Lung (tissue), 12 donors: ENCODE measurements around the gene IL11RA. TPM values are rescaled to one million over a fixed set of nuclear protein-coding genes. Genes with fewer than 3 reads are reported as not detected.

Experiments
- ATAC-seq: fragments of 200-7000 bp; cut with Tn5 transposase; one replicate; pipeline ENCODE4 v1.9.1; 2020; ENCODE audit warnings: moderate number of reproducible peaks; ENCODE audit not compliant: insufficient read depth, low FRiP score
- DNase-seq, 3 donors: peaks; one replicate each; pipeline ENCODE4 v3.0.0-alpha.2; 2013 to 2017
- H3K27ac ChIP-seq, 2 donors: one replicate each; pipeline ENCODE4 v1.5.1; 2013; ENCODE audit warnings: mild to moderate bottlenecking in 2 of 2, moderate library complexity in 2 of 2, control low read depth in 1 of 2, inconsistent platforms in 1 of 2, low read depth in 1 of 2, low read length in 1 of 2
- H3K27me3 ChIP-seq, 3 donors: one replicate each; pipeline ENCODE4 v1.5.1; 2013; ENCODE audit warnings: low read length in 2 of 3; ENCODE audit not compliant: control insufficient read depth in 3 of 3, insufficient read depth in 3 of 3
- H3K36me3 ChIP-seq, 4 donors: one replicate each; pipeline ENCODE4 v1.5.1; 2013; ENCODE audit warnings: low read length in 4 of 4, mild to moderate bottlenecking in 1 of 4, moderate library complexity in 1 of 4; ENCODE audit not compliant: control insufficient read depth in 4 of 4, insufficient read depth in 4 of 4
- H3K4me1 ChIP-seq, 5 donors: one replicate each; pipeline ENCODE4 v1.5.1; 2013; ENCODE audit warnings: low read length in 5 of 5, mild to moderate bottlenecking in 2 of 5, moderate library complexity in 1 of 5; ENCODE audit not compliant: control insufficient read depth in 5 of 5, insufficient read depth in 5 of 5
- H3K4me3 ChIP-seq: one replicate; pipeline ENCODE4 v1.5.1; 2013; ENCODE audit warnings: mild to moderate bottlenecking, control low read depth, moderate library complexity
- H3K9ac ChIP-seq, 2 donors: one replicate each; pipeline ENCODE4 v1.5.1; 2013; ENCODE audit warnings: low read length in 2 of 2, control low read depth in 1 of 2; ENCODE audit not compliant: insufficient read depth in 1 of 2
- H3K9me3 ChIP-seq, 4 donors: one replicate each; pipeline ENCODE4 v1.5.1; 2013; ENCODE audit warnings: low read length in 3 of 4, mild to moderate bottlenecking in 1 of 4, moderate library complexity in 1 of 4; ENCODE audit not compliant: control insufficient read depth in 4 of 4, insufficient read depth in 3 of 4
- WGBS, 2 donors: extraction: QIAGEN DNeasy Blood & Tissue Kit; methylation state at CpG; one replicate each; pipeline ENCODE4 v1.1.7; 2013; 5-methylcytosine and 5-hydroxymethylcytosine counted together
- polyA plus RNA-seq, 2 donors: library from polyadenylated mRNA; stranded (reverse); fragments of 200-250 nt; gene quantifications; one replicate each; pipeline ENCODE4 v1.2.1, GENCODE V29; 2013
- total RNA-seq, 2 donors: library from RNA; depleted of rRNA in 1 of 2; stranded (reverse); fragments of >200 nt in 1 of 2; gene quantifications; one replicate each; pipeline ENCODE4 v1.2.1, GENCODE V29; 2014 to 2021
- TF ChIP-seq, protein P1 (sequence below): IDR thresholded peaks from 2 replicates; pipeline ENCODE4 v1.5.1; 2012; ENCODE audit warnings: mild to moderate bottlenecking; ENCODE audit errors: control extremely low read depth, extremely low read depth
- donor health status: control.
- donor health status: control.
- donor health status: Bipolar disorder and iron deficiency.
- donor health status: healthy.
- donor health status: DM: yes; HTN: yes; CAD: no.

IL11RA gene
- total and polyA plus RNA-seq, 4 donors: 5.5 to 30.5 (median 12.6) TPM

DNA sequence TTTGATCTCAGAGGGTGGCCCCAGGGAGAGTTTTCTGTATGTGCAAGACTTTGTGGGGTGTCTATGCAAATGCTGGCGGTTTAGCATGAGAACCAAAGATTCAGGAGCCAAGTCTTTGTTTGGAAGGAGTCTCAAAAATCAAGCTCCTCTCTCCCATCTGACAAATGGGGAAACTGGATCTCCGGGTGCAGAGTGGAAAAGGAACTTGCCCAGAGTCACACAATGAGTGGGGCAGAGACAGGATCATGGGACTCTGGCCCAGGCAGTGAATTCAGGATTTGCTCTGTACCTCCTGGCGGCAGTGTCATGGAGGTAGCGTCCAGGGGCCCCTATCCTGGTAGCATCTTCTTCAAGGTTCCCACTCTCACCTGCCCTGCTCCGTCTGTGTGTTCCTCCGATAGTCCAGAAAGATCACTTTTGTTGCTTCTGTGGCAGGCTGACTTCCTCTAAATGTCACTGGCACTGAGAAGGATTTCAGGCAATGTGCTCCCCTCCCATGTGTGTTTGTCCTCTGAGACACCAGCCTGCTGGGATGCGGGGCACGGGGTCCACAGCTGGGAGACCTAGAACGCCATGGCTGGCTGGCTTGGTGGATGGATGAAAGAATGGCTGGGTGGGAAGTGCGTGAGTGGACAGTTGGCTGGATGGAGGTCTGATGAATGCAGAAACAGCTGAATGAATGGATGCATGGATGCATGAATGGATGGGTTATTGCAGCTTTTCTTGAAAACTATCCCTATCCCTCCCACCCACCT lies 35.5 kb downstream of the IL11RA start:
- no peak overlapping the region for H3K27ac ChIP-seq
- TF ChIP-seq, protein P1, sequence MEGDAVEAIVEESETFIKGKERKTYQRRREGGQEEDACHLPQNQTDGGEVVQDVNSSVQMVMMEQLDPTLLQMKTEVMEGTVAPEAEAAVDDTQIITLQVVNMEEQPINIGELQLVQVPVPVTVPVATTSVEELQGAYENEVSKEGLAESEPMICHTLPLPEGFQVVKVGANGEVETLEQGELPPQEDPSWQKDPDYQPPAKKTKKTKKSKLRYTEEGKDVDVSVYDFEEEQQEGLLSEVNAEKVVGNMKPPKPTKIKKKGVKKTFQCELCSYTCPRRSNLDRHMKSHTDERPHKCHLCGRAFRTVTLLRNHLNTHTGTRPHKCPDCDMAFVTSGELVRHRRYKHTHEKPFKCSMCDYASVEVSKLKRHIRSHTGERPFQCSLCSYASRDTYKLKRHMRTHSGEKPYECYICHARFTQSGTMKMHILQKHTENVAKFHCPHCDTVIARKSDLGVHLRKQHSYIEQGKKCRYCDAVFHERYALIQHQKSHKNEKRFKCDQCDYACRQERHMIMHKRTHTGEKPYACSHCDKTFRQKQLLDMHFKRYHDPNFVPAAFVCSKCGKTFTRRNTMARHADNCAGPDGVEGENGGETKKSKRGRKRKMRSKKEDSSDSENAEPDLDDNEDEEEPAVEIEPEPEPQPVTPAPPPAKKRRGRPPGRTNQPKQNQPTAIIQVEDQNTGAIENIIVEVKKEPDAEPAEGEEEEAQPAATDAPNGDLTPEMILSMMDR: no peak
- no peaks in the 10 kb centered on the region for H3K9me3 ChIP-seq
- no peaks in the 10 kb centered on the region for H3K27me3 ChIP-seq
- WGBS, 2 donors: 83 to 89% methylated on average over 10 of the region's 10 CpGs
- H3K9ac ChIP-seq: no peak overlapping the region
- no peak for ATAC-seq
- H3K4me3 ChIP-seq: no peak overlapping the region
- H3K4me1 ChIP-seq: peaks cover 0 to 4% (median 0%) of the 10 kb centered on the region in 5 donors
- DNase-seq: peak in 1 of 3 donors; percentile 29
- no peaks in the 10 kb centered on the region for H3K36me3 ChIP-seq

DNA sequence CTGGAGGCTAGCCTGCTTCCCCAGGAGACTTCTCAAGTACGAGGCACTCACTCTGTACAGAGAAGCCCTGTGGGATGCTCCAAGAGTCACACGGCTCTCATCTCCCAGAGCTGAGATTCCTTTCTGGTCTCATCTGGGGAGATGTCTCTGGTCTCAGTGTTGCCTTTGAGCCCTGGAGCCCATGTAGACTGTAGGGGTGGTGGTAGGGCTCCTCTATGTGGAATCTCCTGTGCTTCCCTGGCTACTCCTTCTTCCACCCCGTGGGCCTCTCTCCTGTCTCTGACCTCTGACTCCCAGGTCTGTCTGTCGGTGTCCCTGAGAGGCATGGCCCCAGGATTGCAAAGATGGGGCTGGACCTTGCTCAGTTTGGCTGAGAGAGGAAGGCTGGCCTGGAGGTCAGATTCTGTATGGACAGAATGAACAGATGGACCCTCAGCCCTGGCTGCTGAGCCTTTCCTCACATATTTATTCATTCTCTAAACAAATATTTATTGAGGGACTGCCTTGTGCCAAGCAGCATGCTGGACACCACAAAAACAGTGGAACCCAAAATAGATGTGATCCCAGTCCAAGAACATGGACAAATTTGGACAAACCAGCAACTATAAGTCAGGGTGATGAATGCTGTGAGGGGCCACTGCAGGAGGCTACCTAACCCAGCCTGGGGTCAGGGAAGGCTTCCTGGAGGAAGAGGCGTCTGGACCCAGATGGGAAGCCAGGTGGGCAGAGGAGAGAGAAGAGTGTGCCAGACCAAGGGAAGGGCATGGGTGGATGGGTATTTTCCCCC lies 36.5 kb downstream of the IL11RA start:
- no peaks in the 10 kb centered on the region for H3K27me3 ChIP-seq
- H3K4me3 ChIP-seq: no peak overlapping the region
- H3K9me3 ChIP-seq: no peaks in the 10 kb centered on the region
- DNase-seq (peak in 2 of 3 donors; percentile 12 to 13), ATAC-seq (no peak)
- peaks cover 0 to 4% (median 0%) of the 10 kb centered on the region in 5 donors for H3K4me1 ChIP-seq
- no peak overlapping the region for H3K9ac ChIP-seq
- TF ChIP-seq, protein P1: no peak
- WGBS, 2 donors: 64 to 83% methylated on average over 5 of the region's 5 CpGs
- H3K36me3 ChIP-seq: no peaks in the 10 kb centered on the region
- no peak overlapping the region for H3K27ac ChIP-seq

DNA sequence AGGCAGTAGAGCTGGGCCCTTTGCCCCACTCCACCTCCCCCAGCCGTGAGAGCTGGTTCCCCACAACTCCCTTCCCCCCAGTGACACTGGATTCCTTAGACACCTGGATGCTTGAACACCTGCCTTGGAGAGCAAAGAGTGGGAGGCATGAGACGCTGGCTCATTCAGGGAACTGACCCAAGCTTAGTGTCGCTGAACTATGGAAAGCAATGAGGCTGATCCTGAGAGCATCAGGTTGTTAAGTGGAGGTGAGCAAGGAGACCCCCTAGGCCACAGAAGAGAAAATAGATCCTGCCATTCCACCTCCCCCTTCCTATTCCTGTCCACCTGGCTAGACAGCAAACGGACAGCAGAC lies 37.1 kb downstream of the IL11RA start:
- 79 to 86% methylated on average over 4 of the region's 4 CpGs for WGBS, 2 donors
- no peak overlapping the region for H3K9ac ChIP-seq
- ATAC-seq: no peak

More for the DNA sequence above, 37.1 kb downstream of the IL11RA start:
- H3K4me1 ChIP-seq: peaks cover 0 to 4% (median 0%) of the 10 kb centered on the region in 5 donors
- TF ChIP-seq, protein P1: no peak
- H3K9me3 ChIP-seq: no peaks in the 10 kb centered on the region
- H3K4me3 ChIP-seq: no peak overlapping the region
- no peaks in the 10 kb centered on the region for H3K36me3 ChIP-seq
- H3K27me3 ChIP-seq: no peaks in the 10 kb centered on the region
- DNase-seq: peak in 1 of 3 donors; percentile 2
- no peak overlapping the region for H3K27ac ChIP-seq
